HK-2 (cell line): Measurements from ENCODE around the gene NEDD4L.

ENCODE experiments used
- DNase-seq: peaks from one replicate; pipeline ENCODE4 v3.0.0-alpha.2; 2018; ENCODE audit not compliant: unreplicated experiment

The NEDD4L gene

GRCh38 chr18:58180738-58181353 lies 136.8 kb downstream of the NEDD4L start:
- peak; percentile 51 for DNase-seq

- DNase-seq: no peak
These were observed 138.0 kb downstream of the NEDD4L start for GRCh38 chr18:58181988-58182387.

GRCh38 chr18:58183226-58183625 lies 139.2 kb downstream of the NEDD4L start:
- DNase-seq: no peak

- DNase-seq: peak; percentile 69
These were observed 142.4 kb downstream of the NEDD4L start for GRCh38 chr18:58186258-58186948.

GRCh38 chr18:58187674-58188073 lies 143.6 kb downstream of the NEDD4L start:
- no peak for DNase-seq

GRCh38 chr18:58188996-58189395 lies 145.0 kb downstream of the NEDD4L start:
- DNase-seq: no peak

GRCh38 chr18:58190842-58191530 lies 147.0 kb downstream of the NEDD4L start:
- no peak for DNase-seq

- DNase-seq: no peak
These were observed 147.6 kb downstream of the NEDD4L start for GRCh38 chr18:58191626-58192025.

GRCh38 chr18:58192519-58192918 lies 148.5 kb downstream of the NEDD4L start:
- DNase-seq: no peak

GRCh38 chr18:58194028-58194427 lies 150.0 kb downstream of the NEDD4L start:
- no peak for DNase-seq

GRCh38 chr18:58195278-58195765 lies 151.3 kb downstream of the NEDD4L start:
- DNase-seq: no peak

GRCh38 chr18:58196164-58196563 lies 152.1 kb downstream of the NEDD4L start:
- no peak for DNase-seq

GRCh38 chr18:58196881-58197872 lies 153.2 kb downstream of the NEDD4L start:
- DNase-seq: no peak

GRCh38 chr18:58201268-58201667 lies 157.2 kb downstream of the NEDD4L start:
- DNase-seq: no peak

- no peak for DNase-seq
These were observed 158.0 kb downstream of the NEDD4L start for GRCh38 chr18:58201733-58202730.

GRCh38 chr18:58204776-58205442 lies 160.9 kb downstream of the NEDD4L start:
- DNase-seq: no peak

GRCh38 chr18:58205443-58206160 lies 161.6 kb downstream of the NEDD4L start:
- DNase-seq: no peak

GRCh38 chr18:58207520-58208152 lies 163.6 kb downstream of the NEDD4L start:
- no peak for DNase-seq
